ENCODE results near the gene UBA7.

DNA sequence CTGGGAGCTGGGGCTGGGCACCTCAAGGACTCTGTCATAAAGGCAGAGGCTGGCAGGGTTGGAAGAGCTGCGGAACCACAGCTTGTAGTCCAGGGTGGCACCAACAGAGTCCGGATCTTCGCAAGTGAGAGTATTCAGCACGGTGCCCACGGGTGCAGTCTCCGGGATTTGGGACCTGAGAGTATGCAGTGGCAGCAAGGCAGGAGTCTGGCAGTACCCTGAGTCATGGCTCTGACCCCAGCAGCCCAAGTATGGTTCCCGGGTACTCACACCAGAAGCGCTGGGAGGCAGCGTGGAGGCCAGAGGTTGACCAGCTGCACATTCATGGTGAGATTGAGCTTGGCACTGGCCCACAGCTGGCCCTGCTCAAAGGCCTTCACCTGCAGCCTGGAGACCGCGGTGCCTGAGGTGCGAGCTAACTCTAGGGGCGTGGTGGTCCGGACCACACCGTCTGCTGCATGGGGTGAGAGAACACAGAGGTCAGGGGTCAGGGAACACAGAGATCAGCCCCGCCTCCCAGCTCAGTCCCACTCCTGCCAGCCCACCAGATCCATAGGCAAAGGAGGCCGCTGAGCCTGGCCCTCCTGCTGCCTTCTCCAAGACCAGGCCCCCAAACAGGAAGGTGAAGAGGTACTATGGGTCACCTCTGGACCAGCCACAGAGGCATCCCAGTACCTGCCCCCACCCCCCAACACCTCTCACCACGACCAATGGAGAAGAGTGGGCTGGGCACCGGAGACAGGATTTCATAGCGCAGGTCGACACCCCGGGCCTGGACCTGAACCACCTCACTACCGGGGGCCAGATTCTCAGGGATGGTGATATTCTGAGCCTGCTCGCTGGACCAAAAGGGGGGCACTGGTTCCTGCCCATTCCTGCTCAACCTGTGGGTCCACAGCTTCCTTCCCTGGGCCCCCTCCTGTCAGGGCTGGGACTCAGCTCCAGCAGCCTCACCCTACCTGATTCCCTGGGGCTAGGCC, 18.5 kb downstream of the UBA7 start:
- TF ChIP-seq CTCF (IDR thresholded peaks at IDR 0.05) (no peak), POLR2A (IDR thresholded peaks at IDR 0.05) (no peak)

Measured in thyroid gland (tissue), 4 donors.